ENCODE data around the gene TYW5. TPM values are rescaled to one million over a fixed set of nuclear protein-coding genes. Genes with fewer than 3 reads are reported as not detected.

Gene TYW5
- total RNA-seq, 1 donor, result 7.6 TPM

DNA sequence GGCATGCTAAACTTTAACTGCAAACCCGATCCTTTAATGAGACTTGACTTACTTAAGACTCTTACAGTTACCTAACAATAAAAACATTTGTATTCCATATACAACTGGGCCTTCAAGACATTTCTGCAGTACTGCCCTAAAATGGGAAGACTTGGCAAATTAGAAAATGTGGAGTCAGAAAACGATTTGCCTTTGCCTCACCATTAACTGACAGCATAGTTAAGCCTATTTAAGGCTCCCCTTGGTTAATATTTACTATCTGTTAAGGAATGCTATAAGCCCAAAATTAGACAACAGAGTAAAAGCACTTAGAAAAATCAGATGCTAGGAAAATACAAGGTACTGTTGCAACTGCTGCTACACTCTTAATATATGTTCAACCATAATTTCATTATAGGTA, 18.7 kb downstream of the TYW5 start:
- Histone ChIP-seq H2AFZ (ENCODE audit: low read length) (no peak overlapping the region), H3K79me2 (ENCODE audit: insufficient read depth, low read length) (peaks cover 10% of the 10 kb centered on the region), H3K4me2 (ENCODE audit: insufficient read depth, low read length) (no peak overlapping the region), H3K9me3 (ENCODE audit: low read depth, low read length) (no peaks in the 10 kb centered on the region), H3K4me3 (ENCODE audit: insufficient read depth, low read length) (no peak overlapping the region), H3K36me3 (ENCODE audit: insufficient read depth, low read length) (peaks cover 28% of the 10 kb centered on the region), H3K4me1 (ENCODE audit: insufficient read depth, low read length) (peaks cover 11% of the 10 kb centered on the region), H4K20me1 (ENCODE audit: insufficient read depth, low read length) (no peaks in the 10 kb centered on the region), H3K27ac (ENCODE audit: low read depth, low read length) (no peak overlapping the region), H3K27me3 (ENCODE audit: insufficient read depth, low read length) (no peaks in the 10 kb centered on the region)
- DNase-seq (ENCODE audit: insufficient read length, low spot score, missing footprints), result no peak
- TF ChIP-seq, protein P1, sequence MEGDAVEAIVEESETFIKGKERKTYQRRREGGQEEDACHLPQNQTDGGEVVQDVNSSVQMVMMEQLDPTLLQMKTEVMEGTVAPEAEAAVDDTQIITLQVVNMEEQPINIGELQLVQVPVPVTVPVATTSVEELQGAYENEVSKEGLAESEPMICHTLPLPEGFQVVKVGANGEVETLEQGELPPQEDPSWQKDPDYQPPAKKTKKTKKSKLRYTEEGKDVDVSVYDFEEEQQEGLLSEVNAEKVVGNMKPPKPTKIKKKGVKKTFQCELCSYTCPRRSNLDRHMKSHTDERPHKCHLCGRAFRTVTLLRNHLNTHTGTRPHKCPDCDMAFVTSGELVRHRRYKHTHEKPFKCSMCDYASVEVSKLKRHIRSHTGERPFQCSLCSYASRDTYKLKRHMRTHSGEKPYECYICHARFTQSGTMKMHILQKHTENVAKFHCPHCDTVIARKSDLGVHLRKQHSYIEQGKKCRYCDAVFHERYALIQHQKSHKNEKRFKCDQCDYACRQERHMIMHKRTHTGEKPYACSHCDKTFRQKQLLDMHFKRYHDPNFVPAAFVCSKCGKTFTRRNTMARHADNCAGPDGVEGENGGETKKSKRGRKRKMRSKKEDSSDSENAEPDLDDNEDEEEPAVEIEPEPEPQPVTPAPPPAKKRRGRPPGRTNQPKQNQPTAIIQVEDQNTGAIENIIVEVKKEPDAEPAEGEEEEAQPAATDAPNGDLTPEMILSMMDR (IDR thresholded peaks at IDR 0.05; ENCODE audit: extremely low read depth, low read depth, low read length), result no peak

DNA sequence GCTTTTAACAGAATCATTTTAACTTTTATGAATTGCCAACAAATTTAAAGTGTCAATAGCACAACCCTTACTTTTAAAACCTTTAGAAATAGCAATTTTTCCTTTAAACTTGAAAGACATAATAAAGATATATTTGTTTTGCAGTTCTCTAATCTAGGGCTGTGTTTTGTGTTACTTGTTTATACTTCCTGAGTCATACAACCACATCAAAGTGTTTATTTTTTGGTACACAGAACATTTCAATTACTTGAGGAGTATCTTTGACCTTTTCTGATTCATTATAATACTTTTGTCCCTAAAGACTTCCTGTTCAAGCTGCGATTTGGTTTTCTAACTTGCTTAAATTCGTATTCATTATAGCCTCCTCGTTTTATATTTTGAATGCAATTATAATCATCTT, 21.8 kb downstream of the TYW5 start:
- H3K36me3 ChIP-seq (ENCODE audit: insufficient read depth, low read length), result peaks cover 22% of the 10 kb centered on the region
- no peak for DNase-seq (ENCODE audit: insufficient read length, low spot score, missing footprints)

DNA sequence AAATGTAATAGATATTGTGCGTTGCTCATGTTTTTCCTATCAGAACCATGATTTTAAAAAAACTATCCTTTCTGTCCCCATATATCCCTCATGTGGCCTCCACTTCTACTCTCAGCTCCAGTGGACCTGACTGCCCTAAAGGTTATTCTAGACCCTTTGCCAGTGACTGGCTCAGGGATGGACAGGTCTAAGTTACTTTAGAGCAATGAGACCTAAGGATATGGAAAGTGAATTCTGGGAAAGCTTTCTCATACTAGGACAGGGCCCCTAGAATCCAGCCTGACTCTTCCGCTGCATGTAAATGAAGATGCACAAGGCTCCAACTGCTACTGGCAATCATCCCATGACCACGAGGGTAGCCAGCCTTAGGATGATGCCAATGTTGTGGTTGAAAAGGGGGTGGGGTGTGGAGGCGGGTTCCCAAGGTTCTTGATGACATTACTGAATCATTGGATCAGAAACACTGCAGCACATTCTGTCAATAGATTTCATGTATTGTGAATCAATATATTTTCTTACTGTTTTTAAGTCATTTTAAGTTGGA, 22.9 kb downstream of the TYW5 start:
- TF ChIP-seq, protein P1 (IDR thresholded peaks at IDR 0.05; ENCODE audit: extremely low read depth, low read depth, low read length), result no peak
- DNase-seq (ENCODE audit: insufficient read length, low spot score, missing footprints), result no peak
- Histone ChIP-seq H2AFZ (ENCODE audit: low read length) (no peak overlapping the region), H3K27ac (ENCODE audit: low read depth, low read length) (no peak overlapping the region), H4K20me1 (ENCODE audit: insufficient read depth, low read length) (no peaks in the 10 kb centered on the region), H3K4me1 (ENCODE audit: insufficient read depth, low read length) (peaks cover 11% of the 10 kb centered on the region), H3K4me3 (ENCODE audit: insufficient read depth, low read length) (no peak overlapping the region), H3K27me3 (ENCODE audit: insufficient read depth, low read length) (no peaks in the 10 kb centered on the region), H3K9me3 (ENCODE audit: low read depth, low read length) (no peaks in the 10 kb centered on the region), H3K4me2 (ENCODE audit: insufficient read depth, low read length) (no peak overlapping the region), H3K36me3 (ENCODE audit: insufficient read depth, low read length) (peaks cover 19% of the 10 kb centered on the region), H3K79me2 (ENCODE audit: insufficient read depth, low read length) (peaks cover 14% of the 10 kb centered on the region)

More for the DNA sequence above, 21.8 kb downstream of the TYW5 start:
- Histone ChIP-seq H3K79me2 (ENCODE audit: insufficient read depth, low read length) (peaks cover 10% of the 10 kb centered on the region), H2AFZ (ENCODE audit: low read length) (no peak overlapping the region), H3K4me3 (ENCODE audit: insufficient read depth, low read length) (no peak overlapping the region), H3K4me1 (ENCODE audit: insufficient read depth, low read length) (peaks cover 11% of the 10 kb centered on the region), H3K4me2 (ENCODE audit: insufficient read depth, low read length) (no peak overlapping the region), H3K27ac (ENCODE audit: low read depth, low read length) (no peak overlapping the region), H3K27me3 (ENCODE audit: insufficient read depth, low read length) (no peaks in the 10 kb centered on the region), H3K9me3 (ENCODE audit: low read depth, low read length) (no peaks in the 10 kb centered on the region), H4K20me1 (ENCODE audit: insufficient read depth, low read length) (no peaks in the 10 kb centered on the region)
- TF ChIP-seq, protein P1 (IDR thresholded peaks at IDR 0.05; ENCODE audit: extremely low read depth, low read depth, low read length), result no peak

DNA sequence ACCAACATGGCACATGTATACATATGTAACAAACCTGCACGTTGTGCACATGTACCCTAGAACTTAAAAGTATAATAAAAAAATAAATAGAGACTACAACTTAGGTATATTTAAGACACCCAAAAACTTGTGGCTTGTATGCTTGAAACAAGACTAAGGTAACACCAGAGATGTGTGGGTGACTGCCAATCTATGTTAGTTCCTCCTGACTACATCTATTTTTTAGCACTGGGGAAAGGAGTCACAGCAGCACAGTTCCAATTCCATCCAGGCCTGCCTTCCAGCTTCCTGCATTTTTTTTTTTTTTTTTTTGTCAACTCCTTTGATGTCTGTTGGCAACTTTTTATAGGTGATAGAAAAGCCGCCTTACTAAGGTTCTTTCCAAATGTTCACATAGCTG, 26.0 kb downstream of the TYW5 start:
- Histone ChIP-seq H3K4me1 (ENCODE audit: insufficient read depth, low read length) (peaks cover 14% of the 10 kb centered on the region), H3K4me2 (ENCODE audit: insufficient read depth, low read length) (no peak overlapping the region), H3K27me3 (ENCODE audit: insufficient read depth, low read length) (no peaks in the 10 kb centered on the region), H3K4me3 (ENCODE audit: insufficient read depth, low read length) (no peak overlapping the region), H3K27ac (ENCODE audit: low read depth, low read length) (no peak overlapping the region), H3K36me3 (ENCODE audit: insufficient read depth, low read length) (peaks cover 25% of the 10 kb centered on the region), H3K9me3 (ENCODE audit: low read depth, low read length) (no peaks in the 10 kb centered on the region), H4K20me1 (ENCODE audit: insufficient read depth, low read length) (no peaks in the 10 kb centered on the region), H3K79me2 (ENCODE audit: insufficient read depth, low read length) (peaks cover 34% of the 10 kb centered on the region), H2AFZ (ENCODE audit: low read length) (no peak overlapping the region)
- TF ChIP-seq, protein P1 (IDR thresholded peaks at IDR 0.05; ENCODE audit: extremely low read depth, low read depth, low read length), result no peak
- DNase-seq (ENCODE audit: insufficient read length, low spot score, missing footprints), result no peak

Measured in osteoblast (primary cell).